ENCODE data around the gene CPM. TPM values are rescaled to one million over a fixed set of nuclear protein-coding genes. Genes with fewer than 3 reads are reported as not detected.

The CPM gene
- polyA plus RNA-seq, 3 donors = 8.4 to 32.4 (median 26.2) TPM

DNA sequence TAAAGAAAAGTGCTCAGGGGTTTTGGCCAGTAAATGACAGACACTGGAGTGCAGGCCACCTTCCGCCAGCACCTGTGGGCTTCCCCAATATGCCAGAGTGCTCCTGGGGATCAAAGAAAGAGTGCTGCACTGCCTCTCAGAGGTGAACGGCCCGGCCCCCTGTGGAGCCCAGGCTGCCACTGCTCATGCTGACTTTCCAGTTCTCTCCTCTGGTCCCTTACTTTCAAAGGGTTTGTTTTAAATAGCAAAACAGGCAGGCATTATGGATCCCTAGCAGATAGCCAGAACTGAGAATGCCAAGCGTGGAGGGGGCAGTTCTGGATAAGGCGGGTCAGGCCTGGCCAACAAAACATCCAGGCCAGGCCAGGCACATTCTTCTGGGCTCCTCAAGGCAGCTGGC lies 65.4 kb downstream of the CPM start:
- no peaks in the 10 kb centered on the region for H3K27me3 Mint-ChIP-seq (ENCODE audit: low read depth in 3 of 3)
- H3K9me3 Mint-ChIP-seq = no peaks in the 10 kb centered on the region
- 97% methylated on average over 5 of the region's 5 CpGs for WGBS (ENCODE audit: insufficient coverage)
- no peak overlapping the region for H3K4me3 Mint-ChIP-seq
- DNase-seq = no peak
- TF ChIP-seq, protein P1, sequence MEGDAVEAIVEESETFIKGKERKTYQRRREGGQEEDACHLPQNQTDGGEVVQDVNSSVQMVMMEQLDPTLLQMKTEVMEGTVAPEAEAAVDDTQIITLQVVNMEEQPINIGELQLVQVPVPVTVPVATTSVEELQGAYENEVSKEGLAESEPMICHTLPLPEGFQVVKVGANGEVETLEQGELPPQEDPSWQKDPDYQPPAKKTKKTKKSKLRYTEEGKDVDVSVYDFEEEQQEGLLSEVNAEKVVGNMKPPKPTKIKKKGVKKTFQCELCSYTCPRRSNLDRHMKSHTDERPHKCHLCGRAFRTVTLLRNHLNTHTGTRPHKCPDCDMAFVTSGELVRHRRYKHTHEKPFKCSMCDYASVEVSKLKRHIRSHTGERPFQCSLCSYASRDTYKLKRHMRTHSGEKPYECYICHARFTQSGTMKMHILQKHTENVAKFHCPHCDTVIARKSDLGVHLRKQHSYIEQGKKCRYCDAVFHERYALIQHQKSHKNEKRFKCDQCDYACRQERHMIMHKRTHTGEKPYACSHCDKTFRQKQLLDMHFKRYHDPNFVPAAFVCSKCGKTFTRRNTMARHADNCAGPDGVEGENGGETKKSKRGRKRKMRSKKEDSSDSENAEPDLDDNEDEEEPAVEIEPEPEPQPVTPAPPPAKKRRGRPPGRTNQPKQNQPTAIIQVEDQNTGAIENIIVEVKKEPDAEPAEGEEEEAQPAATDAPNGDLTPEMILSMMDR (IDR thresholded peaks at IDR 0.05) = no peak
- H3K27me3 ChIP-seq (ENCODE audit: control insufficient read depth in 2 of 2, insufficient read depth in 2 of 2, low read length in 2 of 2) = no peaks in the 10 kb centered on the region
- peaks cover 4% of the 10 kb centered on the region for H3K4me1 Mint-ChIP-seq
- H3K9ac ChIP-seq (ENCODE audit: insufficient read depth, low read length, poor library complexity, severe bottlenecking) = no peak overlapping the region
- no peaks in the 10 kb centered on the region for H3K79me2 ChIP-seq (ENCODE audit: insufficient read depth, low read length)
- H3K36me3 Mint-ChIP-seq = peaks cover 44 to 65% of the 10 kb centered on the region in 2 donors
- no peak overlapping the region for H2AFZ ChIP-seq (ENCODE audit: insufficient read depth, low read depth, low read length, poor library complexity, severe bottlenecking)
- no peak overlapping the region for H3K27ac Mint-ChIP-seq
- H3K9me3 ChIP-seq (replicated peaks in 1 of 2; ENCODE audit: control insufficient read depth in 1 of 2, insufficient read depth in 1 of 2, low read length in 2 of 2) = no peaks in the 10 kb centered on the region
- no peaks in the 10 kb centered on the region for H3K4me1 ChIP-seq (ENCODE audit: control insufficient read depth in 1 of 2, insufficient read depth in 2 of 2, low read length in 2 of 2)
- H3K4me2 ChIP-seq (replicated peaks; ENCODE audit: extremely low read depth, low read length, poor library complexity, severe bottlenecking) = no peak overlapping the region
- no peak overlapping the region for H3K27ac ChIP-seq (ENCODE audit: low read depth in 1 of 2, low read length in 2 of 2)
- no peaks in the 10 kb centered on the region for H4K20me1 ChIP-seq (ENCODE audit: insufficient read depth, low read length)
- no peak overlapping the region for H3K4me3 ChIP-seq (replicated peaks in 1 of 3; ENCODE audit: low read depth in 2 of 3, low read length in 3 of 3)
- H3K36me3 ChIP-seq (replicated peaks in 1 of 2; ENCODE audit: control insufficient read depth in 1 of 2, insufficient read depth in 2 of 2, low read length in 2 of 2) = peaks cover 36 to 73% of the 10 kb centered on the region in 2 donors
- intact Hi-C loops (cut with micrococcal nuclease) = loop anchor here (5.0 to 10.0 kb wide), 2 partner anchors 377 to 385 kb away; no protein-coding TSS in a partner anchor

DNA sequence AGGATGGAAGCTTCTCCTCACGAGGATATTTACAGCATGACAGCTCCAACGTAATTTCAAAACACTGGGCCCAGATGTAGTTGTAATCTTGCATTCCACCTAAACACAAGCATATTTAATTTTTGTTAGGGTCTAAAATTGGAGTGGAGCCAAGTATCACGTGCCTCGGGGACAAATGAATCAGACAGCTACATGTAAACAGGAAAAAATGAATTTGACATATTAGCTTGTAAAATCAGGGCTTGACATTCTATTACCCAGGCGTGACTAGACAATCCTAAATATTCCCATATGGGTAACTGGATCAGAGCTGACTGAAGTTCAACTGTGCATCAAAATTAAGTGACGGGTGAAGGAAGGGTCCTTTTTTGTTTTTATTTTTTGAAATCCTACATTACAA lies 66.0 kb downstream of the CPM start:
- H3K9me3 ChIP-seq (replicated peaks in 1 of 2; ENCODE audit: control insufficient read depth in 1 of 2, insufficient read depth in 1 of 2, low read length in 2 of 2) = no peaks in the 10 kb centered on the region
- H3K36me3 ChIP-seq (replicated peaks in 1 of 2; ENCODE audit: control insufficient read depth in 1 of 2, insufficient read depth in 2 of 2, low read length in 2 of 2) = peaks cover 36 to 73% of the 10 kb centered on the region in 2 donors
- TF ChIP-seq, protein P1 (IDR thresholded peaks at IDR 0.05) = no peak
- no peaks in the 10 kb centered on the region for H3K4me1 Mint-ChIP-seq
- no peak overlapping the region for H3K4me2 ChIP-seq (replicated peaks; ENCODE audit: extremely low read depth, low read length, poor library complexity, severe bottlenecking)
- no peak overlapping the region for H3K27ac Mint-ChIP-seq
- no peak overlapping the region for H3K9ac ChIP-seq (ENCODE audit: insufficient read depth, low read length, poor library complexity, severe bottlenecking)
- intact Hi-C loops (cut with micrococcal nuclease) = loop anchor here (5.0 to 10.0 kb wide), 2 partner anchors 378 to 385 kb away; no protein-coding TSS in a partner anchor
- no peaks in the 10 kb centered on the region for H3K79me2 ChIP-seq (ENCODE audit: insufficient read depth, low read length)
- no CpG with 5 or more reads among the region's 6 CpGs for WGBS (ENCODE audit: insufficient coverage)
- DNase-seq = no peak
- H3K27me3 Mint-ChIP-seq (ENCODE audit: low read depth in 3 of 3) = no peaks in the 10 kb centered on the region
- no peak overlapping the region for H3K27ac ChIP-seq (ENCODE audit: low read depth in 1 of 2, low read length in 2 of 2)
- no peaks in the 10 kb centered on the region for H3K4me1 ChIP-seq (ENCODE audit: control insufficient read depth in 1 of 2, insufficient read depth in 2 of 2, low read length in 2 of 2)
- no peaks in the 10 kb centered on the region for H3K27me3 ChIP-seq (ENCODE audit: control insufficient read depth in 2 of 2, insufficient read depth in 2 of 2, low read length in 2 of 2)
- H3K36me3 Mint-ChIP-seq = peaks cover 46 to 65% of the 10 kb centered on the region in 2 donors
- H4K20me1 ChIP-seq (ENCODE audit: insufficient read depth, low read length) = no peaks in the 10 kb centered on the region
- H2AFZ ChIP-seq (ENCODE audit: insufficient read depth, low read depth, low read length, poor library complexity, severe bottlenecking) = no peak overlapping the region
- H3K4me3 ChIP-seq (replicated peaks in 1 of 3; ENCODE audit: low read depth in 2 of 3, low read length in 3 of 3) = no peak overlapping the region
- H3K9me3 Mint-ChIP-seq = no peaks in the 10 kb centered on the region
- no peak overlapping the region for H3K4me3 Mint-ChIP-seq
